ENCODE measurements around the gene TPD52L2. TPM values are rescaled to one million over a fixed set of nuclear protein-coding genes. Genes with fewer than 3 reads are reported as not detected.

The TPD52L2 gene
- total RNA-seq, 4 donors from 2014 or later, result 102 to 131 (median 113) TPM

DNA sequence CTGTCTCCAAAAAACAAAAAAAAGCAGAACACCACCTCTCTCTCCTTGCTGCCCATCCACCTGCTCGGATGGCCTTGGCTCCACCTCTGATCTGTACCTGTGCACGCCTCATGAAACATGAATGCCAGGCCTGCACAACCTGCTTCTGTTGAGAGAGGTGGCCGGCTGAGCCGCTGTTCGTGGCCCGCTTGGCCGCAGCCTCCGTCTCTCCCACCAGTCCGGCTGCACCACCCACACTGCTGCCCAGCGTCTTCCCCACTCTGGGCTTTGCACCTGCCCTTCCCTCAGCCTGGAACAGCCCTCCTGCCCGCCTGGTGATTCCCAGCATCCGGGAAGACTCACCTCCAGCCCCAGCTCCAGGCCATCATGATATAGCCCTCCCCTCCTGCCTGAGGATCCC is 21.8 kb upstream of the TPD52L2 start:
- TF ChIP-seq, protein P1, sequence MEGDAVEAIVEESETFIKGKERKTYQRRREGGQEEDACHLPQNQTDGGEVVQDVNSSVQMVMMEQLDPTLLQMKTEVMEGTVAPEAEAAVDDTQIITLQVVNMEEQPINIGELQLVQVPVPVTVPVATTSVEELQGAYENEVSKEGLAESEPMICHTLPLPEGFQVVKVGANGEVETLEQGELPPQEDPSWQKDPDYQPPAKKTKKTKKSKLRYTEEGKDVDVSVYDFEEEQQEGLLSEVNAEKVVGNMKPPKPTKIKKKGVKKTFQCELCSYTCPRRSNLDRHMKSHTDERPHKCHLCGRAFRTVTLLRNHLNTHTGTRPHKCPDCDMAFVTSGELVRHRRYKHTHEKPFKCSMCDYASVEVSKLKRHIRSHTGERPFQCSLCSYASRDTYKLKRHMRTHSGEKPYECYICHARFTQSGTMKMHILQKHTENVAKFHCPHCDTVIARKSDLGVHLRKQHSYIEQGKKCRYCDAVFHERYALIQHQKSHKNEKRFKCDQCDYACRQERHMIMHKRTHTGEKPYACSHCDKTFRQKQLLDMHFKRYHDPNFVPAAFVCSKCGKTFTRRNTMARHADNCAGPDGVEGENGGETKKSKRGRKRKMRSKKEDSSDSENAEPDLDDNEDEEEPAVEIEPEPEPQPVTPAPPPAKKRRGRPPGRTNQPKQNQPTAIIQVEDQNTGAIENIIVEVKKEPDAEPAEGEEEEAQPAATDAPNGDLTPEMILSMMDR (IDR thresholded peaks at IDR 0.05), result no peak
- no peak for ATAC-seq (ENCODE audit: low FRiP score)
- no peak for DNase-seq (ENCODE audit: low spot score)

DNA sequence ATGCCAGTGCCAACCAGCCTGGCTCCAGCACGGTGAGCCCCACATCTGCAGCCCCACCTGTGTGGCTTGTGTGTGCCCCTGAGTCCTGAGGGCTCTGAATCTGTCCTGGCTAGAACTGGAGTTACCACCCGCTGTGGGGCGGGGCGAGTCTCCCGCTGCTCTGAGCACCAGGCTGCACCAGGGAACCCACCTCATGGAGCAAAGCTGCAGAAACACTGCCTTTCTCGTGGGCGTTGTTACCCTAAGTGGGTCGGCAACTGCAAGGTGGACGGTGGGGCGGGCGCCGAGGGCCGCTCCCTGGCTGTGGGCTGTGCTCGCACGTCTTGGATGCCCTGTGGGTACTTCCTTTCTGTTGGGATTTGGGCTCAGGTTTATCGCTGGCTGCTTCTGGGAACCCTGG is 21.3 kb upstream of the TPD52L2 start:
- TF ChIP-seq, protein P1 (IDR thresholded peaks at IDR 0.05), result no peak
- no peak for DNase-seq (ENCODE audit: low spot score)
- ATAC-seq (ENCODE audit: low FRiP score), result no peak

DNA sequence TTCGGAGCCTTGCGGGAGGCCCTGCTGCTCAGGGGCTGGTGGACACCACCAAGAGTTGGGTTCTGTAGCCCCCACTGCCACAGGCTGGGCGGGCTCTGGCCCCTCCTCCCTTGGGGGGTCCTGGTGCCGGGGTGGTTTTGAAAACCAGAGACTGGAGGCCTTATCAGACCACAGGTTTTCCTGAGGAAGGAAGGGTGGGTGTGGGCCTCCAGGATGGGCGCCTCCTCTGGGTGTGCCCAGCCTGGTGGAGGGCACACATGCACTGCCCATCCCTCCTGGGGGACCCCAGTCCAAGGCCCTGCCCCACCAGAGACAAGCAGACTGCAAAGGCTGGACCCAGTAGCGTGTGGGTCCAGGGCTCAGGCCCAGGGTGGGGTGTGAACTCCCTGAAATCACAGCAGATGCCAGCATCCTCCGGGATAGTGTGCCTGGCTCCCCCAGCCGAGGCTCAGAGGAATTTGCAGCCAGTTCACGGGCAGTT is 20.5 kb upstream of the TPD52L2 start:
- ATAC-seq (ENCODE audit: low FRiP score), result no peak
- DNase-seq (ENCODE audit: low spot score), result no peak
- TF ChIP-seq, protein P1 (IDR thresholded peaks at IDR 0.05), result no peak

DNA sequence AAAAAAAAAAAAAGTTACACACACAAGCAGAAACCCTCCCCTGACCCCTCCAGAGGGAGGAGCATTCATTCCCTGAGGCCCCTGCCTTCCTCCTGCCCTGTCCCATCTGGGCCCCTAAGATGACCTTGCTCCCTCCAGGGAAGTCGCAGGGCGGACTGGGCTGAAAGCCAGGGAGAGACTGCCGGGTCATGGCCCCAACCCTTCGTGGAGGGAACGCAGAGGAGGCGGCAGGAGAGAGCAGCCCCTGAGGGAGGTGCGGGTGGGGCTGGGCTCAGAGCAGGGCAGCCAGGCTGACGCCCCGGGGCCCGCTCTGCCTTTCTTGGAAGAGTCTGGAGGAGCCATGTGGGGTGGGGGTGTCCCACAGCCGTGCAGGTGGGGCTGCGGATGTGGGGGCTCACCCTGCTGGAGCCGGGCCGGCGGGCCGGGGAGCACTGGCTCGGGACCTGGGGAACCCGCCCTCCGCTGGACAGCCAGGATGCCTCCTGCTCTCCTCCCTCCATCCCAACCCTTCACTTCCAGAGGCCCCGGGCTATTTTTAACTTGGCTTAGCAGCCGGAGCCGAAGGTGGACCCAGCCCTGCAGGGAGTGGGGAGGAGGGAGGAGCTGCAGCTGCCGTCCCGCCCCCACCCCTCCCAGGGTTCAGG is 18.8 kb upstream of the TPD52L2 start:
- ATAC-seq (ENCODE audit: low FRiP score) (peak; percentile 38), DNase-seq (ENCODE audit: low spot score) (no peak)
- TF ChIP-seq, protein P1 (IDR thresholded peaks at IDR 0.05), result no peak

DNA sequence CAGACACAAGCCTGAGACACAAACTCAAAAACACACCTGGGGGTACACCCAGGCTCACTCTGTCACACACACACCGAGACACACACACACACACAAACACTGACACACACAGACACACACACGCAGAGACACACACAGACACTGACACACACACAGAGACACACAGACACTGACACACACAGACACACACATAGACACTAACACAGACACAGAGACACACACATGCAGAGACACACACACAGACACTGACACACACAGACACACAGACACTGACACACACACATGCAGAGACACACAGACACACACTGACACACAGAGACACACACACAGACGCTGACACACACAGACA is 18.2 kb upstream of the TPD52L2 start:
- ATAC-seq (ENCODE audit: low FRiP score), result no peak
- TF ChIP-seq, protein P1 (IDR thresholded peaks at IDR 0.05), result no peak
- DNase-seq (ENCODE audit: low spot score), result no peak

DNA sequence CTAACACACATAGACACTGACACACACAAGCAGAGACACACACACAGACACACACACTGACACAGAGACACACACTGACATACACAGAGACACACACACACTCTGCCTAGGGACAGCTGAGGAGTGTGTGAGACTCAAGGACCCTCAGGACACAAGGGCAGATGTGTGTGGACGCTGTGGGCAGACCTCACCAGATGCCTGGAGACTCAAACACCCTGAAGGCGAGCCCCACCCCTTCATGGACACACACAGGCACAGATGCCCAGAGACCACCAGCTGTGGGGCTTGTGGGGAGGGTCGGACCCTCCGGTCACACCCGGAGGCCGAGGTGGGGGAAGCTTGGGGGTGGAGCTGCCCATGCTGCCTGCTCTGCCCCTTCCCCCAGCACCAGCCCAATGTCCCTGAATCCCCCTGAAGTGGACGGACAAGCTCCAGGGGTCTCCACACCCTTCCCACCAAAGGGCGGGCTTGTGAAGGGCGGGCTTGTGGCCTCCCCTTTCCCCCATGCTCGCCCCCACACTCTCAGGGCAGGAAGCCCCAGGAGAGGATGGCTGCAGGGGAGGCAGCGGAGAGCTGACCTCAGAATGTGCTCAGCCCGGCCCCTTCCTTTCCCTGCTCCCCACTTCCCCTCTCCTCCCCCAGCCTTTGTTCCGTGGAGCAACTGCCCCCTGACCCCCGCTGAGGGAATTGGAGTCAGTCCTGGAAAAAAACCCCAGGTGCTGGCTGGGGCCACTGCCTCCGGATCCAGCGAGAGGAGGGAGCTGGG is 17.6 kb upstream of the TPD52L2 start:
- TF ChIP-seq, protein P1 (IDR thresholded peaks at IDR 0.05), result no peak
- DNase-seq (ENCODE audit: low spot score), result no peak
- ATAC-seq (ENCODE audit: low FRiP score), result no peak
